RWPE2 (cell line): Measurements from ENCODE around the gene ABCA2.

Experiments used
- ATAC-seq: fragments of 200-7000 bp; cut with Tn5 transposase; 3 replicates; pipeline ENCODE4 v1.9.1; 2021; ENCODE audit warnings: low read depth
- DNase-seq: peaks from one replicate; pipeline ENCODE4 v3.0.0-alpha.2; 2020; ENCODE audit warnings: low spot score
- H3K27ac ChIP-seq: fragments of 450-650 bp; 2 replicates; pipeline ENCODE4 v1.5.1; 2017; ENCODE audit warnings: mild to moderate bottlenecking; ENCODE audit not compliant: poor library complexity, severe bottlenecking
- H3K27me3 ChIP-seq: fragments of 250-450 bp; sonication (Bioruptor Pico); 2 replicates; pipeline ENCODE4 v1.5.1; 2021; ENCODE audit warnings: mild to moderate bottlenecking, moderate library complexity; ENCODE audit not compliant: insufficient read depth, poor library complexity, severe bottlenecking
- H3K36me3 ChIP-seq: fragments of 250-450 bp; sonication (Bioruptor Pico); 2 replicates; pipeline ENCODE4 v1.5.1; 2020; ENCODE audit warnings: low read depth, mild to moderate bottlenecking, moderate library complexity
- H3K4me1 ChIP-seq: fragments of 250-450 bp; sonication (Bioruptor Pico); 2 replicates; pipeline ENCODE4 v1.5.1; 2021; ENCODE audit warnings: mild to moderate bottlenecking, moderate library complexity; ENCODE audit not compliant: insufficient read depth, poor library complexity, severe bottlenecking
- H3K4me3 ChIP-seq: fragments of 250-450 bp; sonication (Bioruptor Pico); 2 replicates; pipeline ENCODE4 v1.5.1; 2021; ENCODE audit warnings: mild to moderate bottlenecking, moderate library complexity; ENCODE audit not compliant: severe bottlenecking
- H3K9me3 ChIP-seq: fragments of 250-450 bp; sonication (Bioruptor Pico); 2 replicates; pipeline ENCODE4 v1.5.1; 2021; ENCODE audit warnings: mild to moderate bottlenecking, moderate library complexity; ENCODE audit not compliant: severe bottlenecking
- TF ChIP-seq, protein P1 (sequence below): fragments of 450-650 bp; IDR thresholded peaks from one replicate; pipeline ENCODE4 v1.5.1; 2017; ENCODE audit warnings: mild to moderate bottlenecking, moderate library complexity; ENCODE audit not compliant: poor library complexity, severe bottlenecking

ABCA2 gene

DNA sequence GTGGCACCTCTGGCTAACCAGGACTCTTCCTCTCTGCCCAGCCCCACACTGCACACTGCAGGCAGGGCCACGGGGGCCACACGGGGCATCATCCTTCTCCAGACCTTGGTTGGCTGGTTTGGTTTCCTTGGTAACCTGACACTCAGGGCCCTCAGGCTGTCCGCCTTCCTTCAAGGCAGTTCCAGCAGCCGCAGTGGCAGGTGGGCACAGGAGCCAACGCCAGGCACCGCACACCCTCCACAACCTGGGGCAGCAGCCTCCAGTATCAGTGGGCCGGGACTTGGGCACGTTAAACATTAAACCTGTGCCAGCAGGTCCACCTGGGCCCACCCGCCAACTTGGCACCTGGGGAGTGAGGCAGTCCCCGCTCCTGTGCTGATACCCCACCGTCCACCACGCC is 16.0 kb upstream of the ABCA2 start:
- H3K4me1 ChIP-seq, result no peaks in the 10 kb centered on the region
- DNase-seq, result no peak
- H3K27me3 ChIP-seq, result no peaks in the 10 kb centered on the region
- 0 out of 2 replicates have a peak, but pooled peaks cover under 1% of the 10 kb centered on the region for H3K36me3 ChIP-seq
- ATAC-seq, result no peak
- TF ChIP-seq, protein P1, sequence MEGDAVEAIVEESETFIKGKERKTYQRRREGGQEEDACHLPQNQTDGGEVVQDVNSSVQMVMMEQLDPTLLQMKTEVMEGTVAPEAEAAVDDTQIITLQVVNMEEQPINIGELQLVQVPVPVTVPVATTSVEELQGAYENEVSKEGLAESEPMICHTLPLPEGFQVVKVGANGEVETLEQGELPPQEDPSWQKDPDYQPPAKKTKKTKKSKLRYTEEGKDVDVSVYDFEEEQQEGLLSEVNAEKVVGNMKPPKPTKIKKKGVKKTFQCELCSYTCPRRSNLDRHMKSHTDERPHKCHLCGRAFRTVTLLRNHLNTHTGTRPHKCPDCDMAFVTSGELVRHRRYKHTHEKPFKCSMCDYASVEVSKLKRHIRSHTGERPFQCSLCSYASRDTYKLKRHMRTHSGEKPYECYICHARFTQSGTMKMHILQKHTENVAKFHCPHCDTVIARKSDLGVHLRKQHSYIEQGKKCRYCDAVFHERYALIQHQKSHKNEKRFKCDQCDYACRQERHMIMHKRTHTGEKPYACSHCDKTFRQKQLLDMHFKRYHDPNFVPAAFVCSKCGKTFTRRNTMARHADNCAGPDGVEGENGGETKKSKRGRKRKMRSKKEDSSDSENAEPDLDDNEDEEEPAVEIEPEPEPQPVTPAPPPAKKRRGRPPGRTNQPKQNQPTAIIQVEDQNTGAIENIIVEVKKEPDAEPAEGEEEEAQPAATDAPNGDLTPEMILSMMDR, result no peak
- no peak overlapping the region for H3K4me3 ChIP-seq
- no peak overlapping the region for H3K27ac ChIP-seq
- no peaks in the 10 kb centered on the region for H3K9me3 ChIP-seq

DNA sequence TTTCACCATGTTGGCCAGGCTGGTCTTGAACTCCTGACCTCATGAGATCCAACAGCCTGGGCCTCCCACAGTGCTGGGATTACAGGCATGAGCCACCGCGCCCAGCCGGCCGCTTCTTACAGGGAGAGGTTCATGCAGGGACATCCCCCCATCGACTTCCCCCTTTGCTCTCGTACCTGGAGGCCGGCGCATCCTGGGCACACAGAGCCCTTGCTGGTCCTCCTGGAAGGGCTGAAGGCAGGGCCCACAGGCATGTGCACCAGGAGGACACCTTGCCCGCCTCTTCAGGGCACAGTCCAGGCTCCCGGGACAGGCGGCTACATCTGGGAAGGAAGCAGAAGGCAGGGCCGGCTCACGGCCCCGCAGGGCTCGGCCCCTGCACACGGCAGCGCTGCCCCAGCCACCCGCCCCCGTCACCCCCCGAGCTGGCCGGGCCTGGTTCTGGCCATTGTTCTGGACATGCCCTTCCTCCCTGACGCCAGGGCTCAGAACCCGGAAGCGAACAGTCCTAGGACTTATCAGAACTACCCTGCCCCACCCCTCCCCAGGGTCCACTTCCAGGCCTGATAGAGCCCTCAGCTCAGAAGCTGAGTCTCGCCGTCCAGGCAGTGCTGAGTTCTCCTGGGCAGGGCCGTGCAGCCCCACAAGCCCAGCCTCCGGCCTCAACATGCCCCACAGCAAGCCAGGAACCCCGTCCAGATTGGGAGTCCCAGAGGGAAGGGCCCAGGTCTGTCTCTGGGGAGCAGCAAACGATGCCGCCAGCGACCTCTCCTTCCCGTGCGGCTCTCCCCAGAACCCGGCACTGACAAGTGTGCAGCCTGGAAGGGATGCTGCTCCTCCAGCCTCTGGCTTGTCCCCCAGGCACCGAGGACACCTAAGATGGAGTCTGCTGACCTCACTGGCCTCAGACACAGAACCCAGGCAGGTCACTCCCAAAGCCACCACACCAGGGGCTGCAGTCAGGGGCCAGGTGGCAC is 15.0 kb upstream of the ABCA2 start:
- Histone ChIP-seq H3K27ac (no peak overlapping the region), H3K9me3 (no peaks in the 10 kb centered on the region), H3K4me1 (no peaks in the 10 kb centered on the region), H3K36me3 (peaks cover 9% of the 10 kb centered on the region), H3K27me3 (no peaks in the 10 kb centered on the region), H3K4me3 (no peak overlapping the region)
- DNase-seq (no peak), ATAC-seq (no peak)
- TF ChIP-seq, protein P1, result no peak

DNA sequence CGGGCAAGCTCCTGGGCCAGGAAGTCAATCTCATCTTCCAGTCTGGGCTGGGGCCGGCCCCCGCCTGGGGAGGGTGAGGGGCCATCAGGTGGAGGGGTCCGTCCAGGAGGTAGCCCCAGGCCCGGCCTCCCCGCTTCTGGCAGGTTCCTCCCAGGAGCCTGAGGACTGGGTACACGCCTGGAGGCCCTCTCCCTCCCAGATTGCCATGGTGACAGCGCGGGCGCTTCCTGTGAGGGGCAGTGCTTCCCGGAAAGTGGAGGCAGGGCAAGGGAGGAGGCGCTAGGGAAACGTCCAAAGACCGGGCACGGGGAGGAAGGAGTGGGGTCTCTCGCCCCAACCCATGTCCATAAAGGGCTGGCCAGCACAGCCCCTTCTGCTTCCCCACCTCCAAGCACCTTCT is 13.1 kb upstream of the ABCA2 start:
- Histone ChIP-seq H3K9me3 (no peaks in the 10 kb centered on the region), H3K27ac (no peak overlapping the region), H3K4me3 (no peak overlapping the region), H3K27me3 (no peaks in the 10 kb centered on the region), H3K36me3 (peaks cover 9% of the 10 kb centered on the region), H3K4me1 (no peaks in the 10 kb centered on the region)
- ATAC-seq, result no peak
- no peak for DNase-seq
- TF ChIP-seq, protein P1, result no peak

DNA sequence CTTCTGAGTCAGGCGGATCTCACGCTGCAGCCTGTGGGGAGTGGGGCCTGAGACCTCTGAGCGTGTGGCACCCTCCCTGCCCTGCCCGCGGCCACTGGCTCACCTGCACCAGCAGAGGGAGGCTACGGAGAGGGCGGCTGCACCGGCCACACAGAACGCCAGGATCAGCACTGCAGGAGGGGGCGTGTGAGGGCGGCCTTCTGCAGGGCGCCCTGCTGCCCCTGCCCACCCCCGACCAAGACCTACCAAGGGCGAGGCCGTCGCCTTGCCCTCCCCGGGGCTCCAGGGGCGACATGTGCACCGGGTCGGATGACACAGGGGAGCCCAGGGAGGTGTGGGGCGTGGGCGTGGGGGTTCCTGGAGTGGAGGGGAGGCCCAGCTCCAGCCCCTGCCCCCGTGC is 12.5 kb upstream of the ABCA2 start:
- Histone ChIP-seq H3K4me1 (no peaks in the 10 kb centered on the region), H3K27ac (no peak overlapping the region), H3K27me3 (no peaks in the 10 kb centered on the region), H3K36me3 (peaks cover 9% of the 10 kb centered on the region), H3K4me3 (no peak overlapping the region), H3K9me3 (no peaks in the 10 kb centered on the region)
- TF ChIP-seq, protein P1, result no peak
- ATAC-seq, result no peak
- no peak for DNase-seq
